Tibial nerve (tissue), 4 donors: ENCODE results near the gene WRAP73.

Experiments
- EP300 ChIP-seq, 2 donors: sonication (generic); formaldehyde crosslinking; IDR thresholded peaks; one replicate each; pipeline ENCODE4 v1.6.1; 2017; ENCODE audit warnings: antibody characterized with exemption in 2 of 2, mild to moderate bottlenecking in 1 of 2
- TF ChIP-seq, protein P1 (sequence below), 5 experiments: fragments of 200-600 bp in 3 of 5; fragments of 450-650 bp in 2 of 5; sonication (generic) in 3 of 5; IDR thresholded peaks; one replicate each; pipeline ENCODE4 v1.5.1; 2016 to 2019; ENCODE audit warnings: antibody characterized with exemption in 5 of 5, mild to moderate bottlenecking in 3 of 5, moderate library complexity in 2 of 5

DNA sequence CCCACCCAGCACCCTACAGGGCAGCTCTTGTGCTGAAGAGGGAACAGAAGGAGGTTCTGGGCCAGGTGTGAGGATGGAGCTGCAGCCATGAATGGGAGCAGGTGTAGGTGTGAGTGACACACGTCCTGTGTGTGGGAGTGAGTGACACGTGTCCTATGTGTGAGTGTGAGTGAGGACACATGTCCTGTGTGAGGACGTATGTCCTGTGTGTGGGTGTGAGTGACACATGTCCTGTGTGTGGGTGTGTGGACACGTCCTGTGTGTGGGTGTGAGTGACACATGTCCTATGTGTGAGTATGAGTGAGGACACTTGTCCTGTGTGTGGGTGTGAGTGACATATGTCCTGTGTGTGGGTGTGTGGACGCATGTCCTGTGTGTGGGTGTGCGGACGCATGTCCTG lies 65.0 kb downstream of the WRAP73 start:
- TF ChIP-seq, protein P1, sequence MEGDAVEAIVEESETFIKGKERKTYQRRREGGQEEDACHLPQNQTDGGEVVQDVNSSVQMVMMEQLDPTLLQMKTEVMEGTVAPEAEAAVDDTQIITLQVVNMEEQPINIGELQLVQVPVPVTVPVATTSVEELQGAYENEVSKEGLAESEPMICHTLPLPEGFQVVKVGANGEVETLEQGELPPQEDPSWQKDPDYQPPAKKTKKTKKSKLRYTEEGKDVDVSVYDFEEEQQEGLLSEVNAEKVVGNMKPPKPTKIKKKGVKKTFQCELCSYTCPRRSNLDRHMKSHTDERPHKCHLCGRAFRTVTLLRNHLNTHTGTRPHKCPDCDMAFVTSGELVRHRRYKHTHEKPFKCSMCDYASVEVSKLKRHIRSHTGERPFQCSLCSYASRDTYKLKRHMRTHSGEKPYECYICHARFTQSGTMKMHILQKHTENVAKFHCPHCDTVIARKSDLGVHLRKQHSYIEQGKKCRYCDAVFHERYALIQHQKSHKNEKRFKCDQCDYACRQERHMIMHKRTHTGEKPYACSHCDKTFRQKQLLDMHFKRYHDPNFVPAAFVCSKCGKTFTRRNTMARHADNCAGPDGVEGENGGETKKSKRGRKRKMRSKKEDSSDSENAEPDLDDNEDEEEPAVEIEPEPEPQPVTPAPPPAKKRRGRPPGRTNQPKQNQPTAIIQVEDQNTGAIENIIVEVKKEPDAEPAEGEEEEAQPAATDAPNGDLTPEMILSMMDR (IDR thresholded peaks at IDR 0.05) = no peak
- no peak for TF ChIP-seq EP300 (IDR thresholded peaks at IDR 0.05)
